Stimulated activated CD8-positive, alpha-beta memory T cell treated with anti-CD3 and anti-CD28 coated beads, Interleukin-15, amount 100 ng/mL, for 4 hours (primary cell): ENCODE data around the gene TET3.

Experiments used
- DNase-seq, 2 donors: peaks; one replicate each; pipeline ENCODE4 v3.0.0-alpha.2; 2020; ENCODE audit warnings: low read depth in 2 of 2

The TET3 gene

DNA sequence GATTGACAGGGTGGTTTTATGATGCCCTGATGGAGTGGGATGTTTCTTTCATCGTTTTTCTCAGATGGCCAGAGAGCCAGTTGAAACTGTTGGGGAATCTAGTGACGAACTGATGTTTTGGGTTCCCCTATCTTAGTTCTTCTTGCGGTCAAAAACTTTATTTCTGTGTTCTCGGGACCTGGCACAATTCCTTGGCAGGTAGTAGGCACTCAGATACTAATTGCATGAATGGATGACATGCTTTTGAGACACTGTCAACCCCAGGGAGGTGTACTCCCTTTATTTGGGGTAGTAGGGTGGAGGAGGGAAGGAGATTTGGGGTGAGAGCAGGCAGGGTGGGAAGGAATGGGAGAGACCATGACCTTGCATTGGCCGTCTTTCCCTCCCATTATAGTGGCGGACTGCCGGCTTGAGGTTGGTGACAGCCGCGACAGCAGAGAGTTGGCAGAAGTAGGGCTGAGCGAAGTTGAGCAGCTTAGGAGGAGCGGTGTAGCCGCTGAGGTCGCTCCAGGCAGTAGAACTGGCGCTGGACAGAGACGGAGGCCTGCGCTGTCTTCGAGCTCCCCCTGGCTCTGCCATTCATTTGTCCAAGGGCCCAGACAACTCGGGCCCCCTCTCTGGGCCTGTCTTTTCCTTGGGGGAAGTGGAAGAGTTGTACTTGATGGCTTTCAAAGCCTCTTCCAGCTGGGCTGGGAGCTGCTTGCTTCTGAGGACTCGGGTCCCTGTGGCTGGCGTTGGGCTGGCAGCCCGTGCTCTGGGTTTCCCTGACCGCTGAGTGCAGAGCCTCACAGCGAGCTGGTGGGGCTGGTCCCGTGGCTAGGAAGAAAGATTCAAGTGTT, 2.6 kb downstream of the TET3 start:
- no peak for DNase-seq

- DNase-seq, result no peak
Observed at GRCh38 chr2:73987948-73988700, 3.4 kb downstream of the TET3 start.

DNA sequence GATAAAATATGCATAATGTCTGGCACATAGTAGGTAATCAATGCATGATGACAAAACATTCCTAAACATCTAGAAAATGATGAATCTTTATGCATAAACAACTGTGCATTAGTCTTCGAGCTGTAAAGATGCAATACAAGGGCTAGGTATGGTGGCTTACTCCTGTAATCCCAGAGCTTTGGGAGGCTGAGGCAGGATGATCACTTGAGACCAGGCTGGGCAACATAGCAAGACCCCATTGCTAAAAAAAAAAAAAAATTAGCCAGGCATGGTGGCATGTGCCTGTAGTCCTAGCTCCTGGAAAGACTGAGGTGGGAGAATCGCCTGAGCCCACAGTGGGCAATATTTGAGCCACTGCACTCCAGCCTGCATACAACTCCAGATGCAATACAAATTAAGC, 5.3 kb downstream of the TET3 start:
- no peak for DNase-seq

- DNase-seq, result no peak
Observed at GRCh38 chr2:73990531-73990930, 5.8 kb downstream of the TET3 start.

GRCh38 chr2:73992036-73992435, 7.3 kb downstream of the TET3 start:
- no peak for DNase-seq

GRCh38 chr2:73993376-73993775, 8.7 kb downstream of the TET3 start:
- DNase-seq, result no peak

DNA sequence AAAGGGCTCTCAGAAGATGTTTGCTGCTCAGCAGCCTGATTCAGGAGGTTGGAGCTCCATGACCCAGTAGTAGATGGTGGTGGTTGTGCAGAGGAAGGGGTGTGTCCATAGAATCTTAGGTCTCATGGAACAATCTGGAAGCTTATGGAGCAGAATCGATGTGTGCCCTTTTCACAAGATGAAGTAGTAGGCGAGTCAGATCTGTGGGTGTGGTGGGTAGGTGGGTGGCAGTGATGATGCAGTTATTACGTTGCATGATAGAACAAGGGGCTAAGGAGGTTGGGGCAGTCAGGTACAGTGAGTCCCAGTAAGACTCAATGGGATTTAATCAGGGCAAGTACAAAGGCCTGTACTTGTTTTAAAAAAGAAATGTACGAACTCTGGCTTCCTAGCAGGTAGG, 9.1 kb downstream of the TET3 start:
- no peak for DNase-seq

- DNase-seq, result no peak
Observed at GRCh38 chr2:73994178-73994831, 9.6 kb downstream of the TET3 start.

DNA sequence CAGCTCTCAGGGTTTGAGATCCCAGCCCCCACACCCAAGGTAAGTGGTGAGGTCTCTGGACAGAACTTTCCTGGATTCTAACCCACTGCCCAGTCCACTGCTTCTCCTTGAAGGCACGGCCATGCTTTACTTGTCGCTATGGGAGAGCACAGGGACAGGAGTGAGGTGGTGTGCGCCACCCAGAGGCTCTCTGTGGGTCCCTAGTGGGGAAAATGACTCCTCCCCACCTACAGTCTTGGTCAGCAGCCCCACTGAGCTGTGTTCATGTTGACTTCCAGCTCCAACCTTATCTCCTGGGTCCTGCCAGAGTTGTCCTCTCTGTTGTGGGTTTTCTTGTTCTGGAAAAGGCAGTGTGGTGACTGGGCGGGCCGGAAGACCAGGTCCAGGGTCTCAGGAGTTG, 11.1 kb downstream of the TET3 start:
- DNase-seq, result no peak

GRCh38 chr2:73997813-73998212, 13.1 kb downstream of the TET3 start:
- DNase-seq, result no peak

DNA sequence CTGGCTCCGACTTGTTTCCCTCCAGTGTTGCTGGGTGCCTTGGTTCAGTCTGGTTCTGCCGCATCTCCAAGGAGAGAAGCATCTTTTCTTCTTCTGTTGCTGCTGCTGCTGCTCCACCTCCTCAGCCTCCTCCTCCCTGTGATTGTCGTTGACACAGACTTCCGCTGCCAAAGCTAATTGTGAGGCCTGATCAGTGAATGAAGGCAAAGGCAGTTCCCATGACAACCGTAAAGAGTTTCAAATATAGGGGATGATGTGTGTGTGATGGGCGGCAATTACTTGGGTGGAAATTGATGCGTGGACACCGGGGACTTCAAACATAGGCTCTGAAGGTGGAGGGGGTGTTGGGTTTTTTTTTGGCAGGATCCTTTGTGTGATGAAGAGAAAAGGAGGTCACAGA, 13.7 kb downstream of the TET3 start:
- DNase-seq, result no peak

GRCh38 chr2:73998933-73999332, 14.2 kb downstream of the TET3 start:
- no peak for DNase-seq

DNA sequence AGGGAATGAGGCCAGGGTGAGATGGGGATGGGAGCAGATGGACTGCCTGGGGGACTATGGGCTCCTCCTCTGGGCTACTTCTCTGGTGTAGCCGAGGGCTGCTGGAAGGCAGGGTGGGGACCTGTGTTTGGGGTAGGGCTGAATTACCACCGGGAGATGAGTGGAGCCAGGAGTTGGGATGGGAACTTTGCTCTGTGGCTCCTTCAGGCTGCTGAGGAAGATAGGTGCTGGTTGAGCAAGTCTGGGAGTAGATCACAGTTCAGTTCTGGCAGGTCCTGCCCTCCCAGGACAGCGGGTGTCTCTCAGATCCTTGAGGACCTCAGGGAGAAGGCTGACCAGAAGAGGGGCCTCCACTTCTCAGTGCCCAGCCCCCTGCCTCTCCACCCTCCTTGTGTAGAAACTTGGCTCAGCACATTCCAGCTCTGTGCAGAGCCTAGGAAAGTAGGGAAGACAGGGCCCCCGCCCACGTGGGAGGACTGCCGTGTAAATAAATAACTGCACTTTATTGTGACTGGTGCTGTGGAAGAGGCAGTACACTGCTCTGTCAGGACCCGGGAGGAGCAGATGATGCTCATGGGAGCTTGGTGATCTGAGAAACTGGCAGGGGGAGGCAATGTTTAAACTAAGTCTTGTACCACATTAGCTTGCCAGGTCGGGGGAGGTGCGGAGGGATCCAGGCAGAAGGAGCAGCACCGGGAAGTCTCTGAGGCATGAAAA, 15.3 kb downstream of the TET3 start:
- DNase-seq, result no peak

DNA sequence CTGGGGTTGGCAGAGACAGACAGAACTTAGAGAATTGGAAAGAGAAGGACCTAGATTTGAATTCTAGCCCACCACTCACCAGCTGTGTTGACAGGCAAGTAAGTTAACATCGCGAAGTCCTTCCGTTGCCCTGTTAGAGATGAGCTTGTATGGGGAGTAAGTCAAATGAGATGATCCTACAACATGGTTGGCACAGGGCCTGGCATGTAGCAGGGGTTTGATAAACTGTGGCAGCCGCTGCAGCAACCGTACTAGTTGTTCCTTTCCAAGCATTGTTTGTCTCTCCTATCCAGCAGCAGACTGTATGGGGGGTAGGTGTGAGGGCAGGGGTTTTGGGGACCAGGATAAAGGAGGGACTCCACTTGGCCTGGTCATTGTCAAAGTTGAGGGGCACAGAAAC, 16.0 kb downstream of the TET3 start:
- no peak for DNase-seq

GRCh38 chr2:74001121-74001520, 16.4 kb downstream of the TET3 start:
- DNase-seq, result no peak

GRCh38 chr2:74001781-74002504, 17.2 kb downstream of the TET3 start:
- DNase-seq, result no peak

- DNase-seq, result peak in 1 of 2 donors; percentile 65
Observed at GRCh38 chr2:74002505-74003421, 18.1 kb downstream of the TET3 start.

- DNase-seq, result no peak
Observed at GRCh38 chr2:74003494-74004211, 18.9 kb downstream of the TET3 start.
